ENCODE measurements around the gene AADACL3.

AADACL3 gene

GRCh38 chr1:12761781-12762180, 45.9 kb downstream of the AADACL3 start:
- 91 to 94% methylated on average over 5 of the region's 5 CpGs for WGBS, 2 experiments

GRCh38 chr1:12762766-12763165, 46.9 kb downstream of the AADACL3 start:
- H3K4me3 ChIP-seq (ENCODE audit: insufficient read depth, low read depth, low read length) = no peak overlapping the region
- WGBS, 2 experiments = 91 to 94% methylated on average over 7 of the region's 7 CpGs
- H3K27ac ChIP-seq (ENCODE audit: insufficient read depth, low read depth, low read length, poor library complexity, severe bottlenecking) = no peak overlapping the region
- no peaks in the 10 kb centered on the region for H3K4me1 ChIP-seq (ENCODE audit: control insufficient read depth, insufficient read depth, low read length)
- no peaks in the 10 kb centered on the region for H3K36me3 ChIP-seq (ENCODE audit: control insufficient read depth, insufficient read depth, low read length)
- H3K9me3 ChIP-seq (ENCODE audit: control insufficient read depth, low read length) = no peaks in the 10 kb centered on the region
- no peaks in the 10 kb centered on the region for H3K27me3 ChIP-seq (ENCODE audit: control insufficient read depth, insufficient read depth, low read length, poor library complexity, severe bottlenecking)

More at GRCh38 chr1:12761781-12762180, 45.9 kb downstream of the AADACL3 start:
- no peaks in the 10 kb centered on the region for H3K9me3 ChIP-seq (ENCODE audit: control insufficient read depth, low read length)
- no peaks in the 10 kb centered on the region for H3K36me3 ChIP-seq (ENCODE audit: control insufficient read depth, insufficient read depth, low read length)
- H3K4me3 ChIP-seq (ENCODE audit: insufficient read depth, low read depth, low read length) = no peak overlapping the region
- no peaks in the 10 kb centered on the region for H3K27me3 ChIP-seq (ENCODE audit: control insufficient read depth, insufficient read depth, low read length, poor library complexity, severe bottlenecking)
- H3K27ac ChIP-seq (ENCODE audit: insufficient read depth, low read depth, low read length, poor library complexity, severe bottlenecking) = no peak overlapping the region
- H3K4me1 ChIP-seq (ENCODE audit: control insufficient read depth, insufficient read depth, low read length) = no peaks in the 10 kb centered on the region

DNA sequence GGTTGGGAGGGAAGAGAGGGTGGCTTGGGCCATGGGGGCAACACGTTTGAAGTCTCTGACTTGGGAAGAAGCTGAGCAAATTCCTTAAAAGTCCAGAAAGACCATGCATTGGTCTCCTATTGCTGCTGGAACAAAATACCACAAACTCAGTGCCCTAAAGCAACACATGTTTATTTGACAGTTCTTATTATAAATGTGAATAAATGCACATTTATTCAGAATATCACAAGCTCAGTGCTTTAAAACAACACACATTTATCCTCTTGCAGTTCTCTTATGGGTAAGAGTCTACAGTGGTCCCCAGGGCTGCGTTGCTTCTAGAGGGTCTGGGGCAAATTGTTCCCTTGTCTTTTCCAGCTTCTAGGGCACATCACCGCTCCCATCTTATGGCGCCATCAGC, 47.6 kb downstream of the AADACL3 start:
- Histone ChIP-seq H3K4me1 (ENCODE audit: control insufficient read depth, insufficient read depth, low read length) (no peaks in the 10 kb centered on the region), H3K27me3 (ENCODE audit: control insufficient read depth, insufficient read depth, low read length, poor library complexity, severe bottlenecking) (no peaks in the 10 kb centered on the region), H3K27ac (ENCODE audit: insufficient read depth, low read depth, low read length, poor library complexity, severe bottlenecking) (no peak overlapping the region), H3K9me3 (ENCODE audit: control insufficient read depth, low read length) (no peaks in the 10 kb centered on the region), H3K36me3 (ENCODE audit: control insufficient read depth, insufficient read depth, low read length) (no peaks in the 10 kb centered on the region), H3K4me3 (ENCODE audit: insufficient read depth, low read depth, low read length) (no peak overlapping the region)
- WGBS, 2 experiments = 90 to 93% methylated on average over 4 of the region's 4 CpGs

- Histone ChIP-seq H3K27ac (ENCODE audit: insufficient read depth, low read depth, low read length, poor library complexity, severe bottlenecking) (no peak overlapping the region), H3K4me1 (ENCODE audit: control insufficient read depth, insufficient read depth, low read length) (no peaks in the 10 kb centered on the region), H3K4me3 (ENCODE audit: insufficient read depth, low read depth, low read length) (no peak overlapping the region), H3K9me3 (ENCODE audit: control insufficient read depth, low read length) (no peaks in the 10 kb centered on the region), H3K27me3 (ENCODE audit: control insufficient read depth, insufficient read depth, low read length, poor library complexity, severe bottlenecking) (no peaks in the 10 kb centered on the region), H3K36me3 (ENCODE audit: control insufficient read depth, insufficient read depth, low read length) (no peaks in the 10 kb centered on the region)
- 81 to 84% methylated on average over 4 to 5 of the region's 5 CpGs for WGBS, 2 experiments
Observed at GRCh38 chr1:12764016-12764415, 48.1 kb downstream of the AADACL3 start.

DNA sequence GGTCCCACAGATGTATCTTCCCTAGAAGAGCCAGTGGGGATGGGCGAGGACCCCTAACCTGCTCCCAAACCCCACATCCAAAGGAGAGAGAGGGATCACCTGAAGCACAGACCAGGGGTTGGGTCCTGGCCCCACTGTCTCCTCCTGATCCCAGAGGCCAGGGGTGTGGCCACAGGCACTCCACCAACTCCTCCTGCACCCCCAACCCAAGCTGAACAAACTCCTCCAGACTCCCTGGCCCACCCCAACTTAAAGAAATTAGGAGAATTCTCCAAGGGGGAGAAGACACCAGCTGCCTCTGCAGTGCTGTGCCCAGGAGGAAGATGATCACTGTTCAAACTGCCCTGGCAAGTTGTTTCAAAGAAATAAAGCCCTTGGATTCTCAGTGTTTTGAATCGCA, 53.1 kb downstream of the AADACL3 start:
- H3K27me3 ChIP-seq (ENCODE audit: control insufficient read depth, insufficient read depth, low read length, poor library complexity, severe bottlenecking) = no peaks in the 10 kb centered on the region
- 87 to 89% methylated on average over 2 of the region's 2 CpGs for WGBS, 2 experiments
- H3K9me3 ChIP-seq (ENCODE audit: control insufficient read depth, low read length) = no peaks in the 10 kb centered on the region
- no peak overlapping the region for H3K27ac ChIP-seq (ENCODE audit: insufficient read depth, low read depth, low read length, poor library complexity, severe bottlenecking)
- H3K36me3 ChIP-seq (ENCODE audit: control insufficient read depth, insufficient read depth, low read length) = no peaks in the 10 kb centered on the region
- H3K4me3 ChIP-seq (ENCODE audit: insufficient read depth, low read depth, low read length) = no peak overlapping the region
- no peaks in the 10 kb centered on the region for H3K4me1 ChIP-seq (ENCODE audit: control insufficient read depth, insufficient read depth, low read length)

DNA sequence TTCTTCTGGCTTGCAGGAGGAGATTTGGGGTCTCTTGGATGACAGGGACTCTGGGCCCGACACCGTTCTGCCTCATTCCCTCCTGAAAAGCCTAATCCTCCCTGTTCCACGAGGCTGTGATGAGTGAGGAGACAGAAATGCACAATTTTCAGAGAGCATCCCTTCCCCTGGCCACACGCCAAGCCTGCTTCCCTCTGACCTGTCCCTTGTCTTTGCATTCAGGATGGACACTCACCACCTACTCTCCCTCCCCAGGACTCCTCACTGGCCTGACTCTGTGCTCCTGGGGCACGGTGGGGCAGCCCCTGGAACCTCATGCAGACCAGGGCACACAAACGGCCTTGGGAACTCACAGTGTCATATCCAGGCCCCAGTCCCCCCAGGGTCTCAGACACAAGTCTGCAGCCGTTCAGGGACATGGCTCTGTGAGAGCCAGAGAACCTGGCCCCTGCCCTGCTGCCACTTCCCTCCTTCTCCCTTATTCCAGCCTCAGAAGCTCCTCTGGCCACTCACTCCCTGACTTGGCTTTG, 54.1 kb downstream of the AADACL3 start:
- Histone ChIP-seq H3K27me3 (ENCODE audit: control insufficient read depth, insufficient read depth, low read length, poor library complexity, severe bottlenecking) (no peaks in the 10 kb centered on the region), H3K4me1 (ENCODE audit: control insufficient read depth, insufficient read depth, low read length) (no peaks in the 10 kb centered on the region), H3K36me3 (ENCODE audit: control insufficient read depth, insufficient read depth, low read length) (no peaks in the 10 kb centered on the region), H3K9me3 (ENCODE audit: control insufficient read depth, low read length) (no peaks in the 10 kb centered on the region), H3K27ac (ENCODE audit: insufficient read depth, low read depth, low read length, poor library complexity, severe bottlenecking) (no peak overlapping the region), H3K4me3 (ENCODE audit: insufficient read depth, low read depth, low read length) (no peak overlapping the region)
- WGBS, 2 experiments = 87 to 88% methylated on average over 7 of the region's 7 CpGs

DNA sequence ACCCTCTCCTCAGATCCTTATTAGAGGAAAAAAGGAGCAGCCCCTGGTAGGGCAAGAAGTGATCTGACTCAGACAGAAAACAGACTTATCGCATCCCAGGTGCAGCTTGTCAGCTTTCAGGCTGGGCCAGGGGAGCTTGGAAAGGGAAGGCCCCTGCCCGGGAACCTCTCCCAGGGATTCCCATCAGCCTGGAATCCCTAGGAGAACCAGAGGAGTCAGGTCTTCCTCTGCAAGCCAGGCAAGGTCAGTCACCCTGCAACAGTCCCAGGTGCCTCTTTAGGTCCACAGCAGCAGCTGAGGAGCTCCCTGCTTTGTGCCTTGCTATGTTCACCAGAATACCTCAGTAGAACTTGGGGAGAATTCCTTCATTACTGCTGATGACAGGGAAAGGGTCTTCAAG, 54.7 kb downstream of the AADACL3 start:
- no peak overlapping the region for H3K27ac ChIP-seq (ENCODE audit: insufficient read depth, low read depth, low read length, poor library complexity, severe bottlenecking)
- H3K9me3 ChIP-seq (ENCODE audit: control insufficient read depth, low read length) = no peaks in the 10 kb centered on the region
- H3K36me3 ChIP-seq (ENCODE audit: control insufficient read depth, insufficient read depth, low read length) = no peaks in the 10 kb centered on the region
- no peaks in the 10 kb centered on the region for H3K27me3 ChIP-seq (ENCODE audit: control insufficient read depth, insufficient read depth, low read length, poor library complexity, severe bottlenecking)
- H3K4me3 ChIP-seq (ENCODE audit: insufficient read depth, low read depth, low read length) = no peak overlapping the region
- no peaks in the 10 kb centered on the region for H3K4me1 ChIP-seq (ENCODE audit: control insufficient read depth, insufficient read depth, low read length)
- 91 to 95% methylated on average over 2 of the region's 2 CpGs for WGBS, 2 experiments

DNA sequence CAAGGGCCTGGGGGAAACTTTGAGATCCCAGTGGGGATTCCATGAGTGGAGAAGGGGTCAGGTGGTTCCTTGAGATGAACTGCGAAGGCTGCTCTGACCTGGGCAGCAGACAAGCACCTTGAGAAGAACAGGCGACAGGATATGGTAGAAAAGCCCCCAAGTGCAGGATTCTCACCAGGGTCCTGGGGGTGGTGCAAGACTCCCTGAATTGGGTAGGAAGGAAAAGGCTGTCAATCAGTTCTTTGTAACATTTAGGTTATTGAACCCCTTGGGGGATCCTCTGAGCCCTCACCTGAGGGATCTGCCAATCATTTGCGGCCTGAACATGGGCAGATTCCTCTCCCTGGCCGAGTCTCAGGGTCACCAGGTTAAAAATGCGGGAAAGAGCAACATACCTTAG, 55.3 kb downstream of the AADACL3 start:
- Histone ChIP-seq H3K27ac (ENCODE audit: insufficient read depth, low read depth, low read length, poor library complexity, severe bottlenecking) (no peak overlapping the region), H3K4me1 (ENCODE audit: control insufficient read depth, insufficient read depth, low read length) (no peaks in the 10 kb centered on the region), H3K36me3 (ENCODE audit: control insufficient read depth, insufficient read depth, low read length) (no peaks in the 10 kb centered on the region), H3K27me3 (ENCODE audit: control insufficient read depth, insufficient read depth, low read length, poor library complexity, severe bottlenecking) (no peaks in the 10 kb centered on the region), H3K9me3 (ENCODE audit: control insufficient read depth, low read length) (no peaks in the 10 kb centered on the region), H3K4me3 (ENCODE audit: insufficient read depth, low read depth, low read length) (no peak overlapping the region)
- 91 to 93% methylated on average over 5 of the region's 5 CpGs for WGBS, 2 experiments

DNA sequence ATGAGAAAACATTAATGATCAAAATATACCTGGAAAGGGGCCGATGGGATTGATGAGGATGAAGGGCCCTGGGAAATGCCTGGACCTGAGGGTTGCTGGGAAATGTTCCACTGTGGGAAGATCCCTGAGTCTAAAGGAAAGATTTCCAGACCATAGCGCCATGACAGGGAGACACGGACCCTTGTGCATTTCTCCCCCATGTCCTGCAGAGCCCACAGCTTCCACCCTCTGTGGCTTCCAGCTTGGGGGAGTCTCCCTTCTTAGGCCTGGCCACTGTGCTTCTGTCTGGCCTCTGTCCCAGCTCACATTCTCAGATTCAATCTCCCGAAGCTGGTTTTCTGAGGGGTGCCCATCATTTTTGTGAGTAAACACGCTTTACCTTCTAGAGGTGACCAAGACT, 56.6 kb downstream of the AADACL3 start:
- WGBS, 2 experiments = 87 to 96% methylated on average over 5 of the region's 5 CpGs
- H3K27me3 ChIP-seq (ENCODE audit: control insufficient read depth, insufficient read depth, low read length, poor library complexity, severe bottlenecking) = no peaks in the 10 kb centered on the region
- H3K36me3 ChIP-seq (ENCODE audit: control insufficient read depth, insufficient read depth, low read length) = no peaks in the 10 kb centered on the region
- H3K27ac ChIP-seq (ENCODE audit: insufficient read depth, low read depth, low read length, poor library complexity, severe bottlenecking) = no peak overlapping the region
- no peaks in the 10 kb centered on the region for H3K9me3 ChIP-seq (ENCODE audit: control insufficient read depth, low read length)
- no peaks in the 10 kb centered on the region for H3K4me1 ChIP-seq (ENCODE audit: control insufficient read depth, insufficient read depth, low read length)
- H3K4me3 ChIP-seq (ENCODE audit: insufficient read depth, low read depth, low read length) = no peak overlapping the region

DNA sequence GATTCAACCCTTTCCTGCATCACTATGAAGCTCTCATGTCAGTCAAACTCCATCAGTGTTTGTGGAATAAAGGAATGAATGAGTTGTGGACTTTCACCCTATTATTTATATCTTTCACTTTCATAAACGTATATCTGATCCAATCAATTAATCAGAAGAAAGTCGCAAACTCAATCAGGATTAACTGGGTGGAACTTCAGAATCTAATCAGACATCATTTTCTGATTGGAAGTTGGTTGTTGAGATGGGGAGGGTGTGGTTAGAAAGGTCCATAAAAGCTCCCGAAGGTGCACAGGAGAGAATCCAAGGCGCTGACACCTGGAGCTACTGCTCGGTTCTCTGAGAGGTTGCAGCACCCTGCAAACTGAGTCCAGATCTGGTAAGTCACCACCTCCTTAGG, 57.5 kb downstream of the AADACL3 start, which contains the start of gene PRAMEF12:
PRAMEF12 (plus strand) TSS at position 301 of the 400 bp plus-strand sequence. CDS start 1,130 bp downstream, outside the sequence.
- Histone ChIP-seq H3K27ac (ENCODE audit: insufficient read depth, low read depth, low read length, poor library complexity, severe bottlenecking) (no peak within 1 kb of the TSS), H3K27me3 (ENCODE audit: control insufficient read depth, insufficient read depth, low read length, poor library complexity, severe bottlenecking) (no peaks in the 10 kb centered on the region), H3K4me3 (ENCODE audit: insufficient read depth, low read depth, low read length) (no peak within 1 kb of the TSS), H3K9me3 (ENCODE audit: control insufficient read depth, low read length) (no peaks in the 10 kb centered on the region), H3K4me1 (ENCODE audit: control insufficient read depth, insufficient read depth, low read length) (no peaks in the 10 kb centered on the region), H3K36me3 (ENCODE audit: control insufficient read depth, insufficient read depth, low read length) (no peaks in the 10 kb centered on the region)
- 91 to 98% methylated on average over 4 to 5 of the region's 5 CpGs for WGBS, 2 experiments
